GM12878 (cell line): Measurements from ENCODE around the gene LRRC61. TPM values are rescaled to one million over a fixed set of nuclear protein-coding genes. Genes with fewer than 3 reads are reported as not detected.
A peak's percentile ranks its signal among the peaks of the same experiment; 100 is the strongest.

ENCODE experiments used
- ASH2L ChIP-seq: fragments of 300-600, 200-600 bp; sonication (generic); IDR thresholded peaks from 2 replicates; pipeline ENCODE4 v1.6.1; 2017; ENCODE audit warnings: low read depth, mild to moderate bottlenecking, borderline replicate concordance
- EED ChIP-seq: sonication (generic); IDR thresholded peaks from 2 replicates; pipeline ENCODE4 v1.6.1; 2016; ENCODE audit warnings: antibody characterized with exemption, low read depth
- HDAC6 ChIP-seq: fragments of 200-600 bp; sonication (generic); IDR thresholded peaks from one replicate; pipeline ENCODE4 v1.8.0; 2017; ENCODE audit warnings: antibody characterized with exemption; ENCODE audit not compliant: unreplicated experiment
- MEF2B ChIP-seq: fragments of 450-650 bp; IDR thresholded peaks from 2 replicates; pipeline ENCODE4 v1.6.1; 2018; ENCODE audit warnings: mild to moderate bottlenecking, moderate library complexity; ENCODE audit not compliant: partially characterized antibody, poor library complexity, severe bottlenecking
- MLLT1 ChIP-seq: fragments of 450-650 bp; IDR thresholded peaks from 2 replicates; pipeline ENCODE4 v1.6.1; 2016; ENCODE audit warnings: mild to moderate bottlenecking
- NFIC ChIP-seq: IDR thresholded peaks from 2 replicates; pipeline ENCODE4 v1.6.1; 2012; ENCODE audit warnings: low read depth, mild to moderate bottlenecking, inconsistent platforms, low read length, moderate library complexity
- NFYB ChIP-seq: IDR thresholded peaks from 2 replicates; pipeline ENCODE4 v1.6.1; 2011; ENCODE audit warnings: low read depth, mild to moderate bottlenecking, low read length, improper control_type of control experiment, moderate library complexity; ENCODE audit not compliant: insufficient read depth
- PRDM15 ChIP-seq: fragments of 450-650 bp; formaldehyde crosslinking; IDR thresholded peaks from 2 replicates; pipeline ENCODE4 v1.4.0; 2020; ENCODE audit warnings: mild to moderate bottlenecking, moderate library complexity
- RELA ChIP-seq: fragments of 450-650 bp; IDR thresholded peaks from 2 replicates; pipeline ENCODE4 v1.8.0; 2014; ENCODE audit warnings: borderline replicate concordance; ENCODE audit not compliant: partially characterized antibody
- REST ChIP-seq: IDR thresholded peaks from 2 replicates; pipeline ENCODE4 v1.6.1; 2012; ENCODE audit warnings: mild to moderate bottlenecking, low read depth, low read length
- RFX5 ChIP-seq: IDR thresholded peaks from 2 replicates; pipeline ENCODE4 v1.6.1; 2011; ENCODE audit warnings: low read depth, low read length, improper control_type of control experiment
- STAT3 ChIP-seq: IDR thresholded peaks from 2 replicates; pipeline ENCODE4 v1.6.1; 2011; ENCODE audit warnings: low read depth, low read length, improper control_type of control experiment
- SUPT20H ChIP-seq: IDR thresholded peaks from 2 replicates; pipeline ENCODE4 v1.6.1; 2011; ENCODE audit warnings: low read depth, mild to moderate bottlenecking, low read length, moderate library complexity, borderline replicate concordance; ENCODE audit not compliant: control insufficient read depth
- YY1 ChIP-seq: IDR thresholded peaks from 2 replicates; pipeline ENCODE4 v1.6.1; 2011; ENCODE audit warnings: low read depth, mild to moderate bottlenecking, low read length
- ZNF24 ChIP-seq: fragments of 450-650 bp; IDR thresholded peaks from 2 replicates; pipeline ENCODE4 v1.6.1; 2017; ENCODE audit warnings: antibody characterized with exemption, mild to moderate bottlenecking
- ZNF384 ChIP-seq: IDR thresholded peaks from 2 replicates; pipeline ENCODE4 v1.6.1; 2012; ENCODE audit warnings: low read depth, mild to moderate bottlenecking, low read length, improper control_type of control experiment, borderline replicate concordance
- polyA plus RNA-seq, 11 experiments: library from polyadenylated mRNA; depleted of rRNA in 4 of 11; unstranded in 6 of 11; stranded (reverse) in 5 of 11; fragments of >200 nt; fragmentation: Nextera tagmentation in 4 of 11; fragmentation: Illumina TruSeq in 1 of 11; extraction: Ambion mirVana in 4 of 11; extraction: Trizol in 1 of 11; gene quantifications; 1 replicate in 1 of 11; 2 replicates in 10 of 11; pipeline versions ENCODE4 v1.2.1 to v1.2.3, GENCODE V29; 2011 to 2016; ENCODE audit warnings: inconsistent platforms in 2 of 11, missing spikeins in 2 of 11, low read depth in 1 of 11
- total RNA-seq, 4 experiments: library from RNA; depleted of rRNA in 3 of 4; stranded (reverse); fragments of >200 nt in 3 of 4; fragmentation: Illumina TruSeq in 1 of 4; extraction: Trizol in 1 of 4; gene quantifications; 2 replicates each; pipeline versions ENCODE4 v1.2.1 to v1.2.3, GENCODE V29; 2013 to 2021

The LRRC61 gene
- total and polyA plus RNA-seq, 10 of the 15 experiments (the other 5 are each of a cell fraction or from before 2014, with no cell fraction given) = 1.4 to 54.2 (median 21.8) TPM

DNA sequence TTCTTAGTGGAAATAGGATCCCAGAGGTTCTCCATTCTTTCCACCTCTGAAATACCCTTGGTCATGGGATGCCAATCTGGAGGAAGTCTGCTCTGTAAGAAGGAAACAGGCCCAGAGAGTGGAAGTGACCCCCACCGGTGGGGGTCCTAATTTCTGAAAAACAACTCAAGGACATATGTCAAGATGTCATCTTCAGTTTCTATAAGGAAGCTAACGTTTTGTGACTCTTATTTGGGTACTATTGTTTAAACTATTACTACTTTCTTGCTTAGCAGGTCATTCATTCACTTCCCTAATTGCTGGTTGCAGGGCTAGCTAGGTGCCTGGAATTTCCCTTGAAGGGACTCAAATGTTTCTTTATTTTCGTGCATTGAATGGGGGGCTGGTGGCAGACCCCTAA is 54.0 kb downstream of the LRRC61 start (continued):
- TF ChIP-seq EED (no peak), REST (no peak), MLLT1 (no peak), SUPT20H (no peak), ASH2L (no peak), RELA (no peak), RFX5 (no peak), HDAC6 (no peak), ZNF24 (peak; percentile 87), PRDM15 (CRISPR knock-in tag) (no peak), YY1 (no peak), MEF2B (no peak), STAT3 (no peak), NFIC (peak; percentile 18; the same call in 1 of the 2 replicates), NFYB (no peak), ZNF384 (no peak)
